CD4-positive, alpha-beta T cell treated with Interleukin-1 beta for 1 hour (primary cell): Measurements from ENCODE around the gene FBXL3.
A peak's percentile ranks its signal among the peaks of the same experiment; 100 is the strongest.

Experiments
- DNase-seq, 2 donors: peaks; one replicate each; pipeline ENCODE4 v3.0.0-alpha.2; 2020 to 2022

The FBXL3 gene

DNA sequence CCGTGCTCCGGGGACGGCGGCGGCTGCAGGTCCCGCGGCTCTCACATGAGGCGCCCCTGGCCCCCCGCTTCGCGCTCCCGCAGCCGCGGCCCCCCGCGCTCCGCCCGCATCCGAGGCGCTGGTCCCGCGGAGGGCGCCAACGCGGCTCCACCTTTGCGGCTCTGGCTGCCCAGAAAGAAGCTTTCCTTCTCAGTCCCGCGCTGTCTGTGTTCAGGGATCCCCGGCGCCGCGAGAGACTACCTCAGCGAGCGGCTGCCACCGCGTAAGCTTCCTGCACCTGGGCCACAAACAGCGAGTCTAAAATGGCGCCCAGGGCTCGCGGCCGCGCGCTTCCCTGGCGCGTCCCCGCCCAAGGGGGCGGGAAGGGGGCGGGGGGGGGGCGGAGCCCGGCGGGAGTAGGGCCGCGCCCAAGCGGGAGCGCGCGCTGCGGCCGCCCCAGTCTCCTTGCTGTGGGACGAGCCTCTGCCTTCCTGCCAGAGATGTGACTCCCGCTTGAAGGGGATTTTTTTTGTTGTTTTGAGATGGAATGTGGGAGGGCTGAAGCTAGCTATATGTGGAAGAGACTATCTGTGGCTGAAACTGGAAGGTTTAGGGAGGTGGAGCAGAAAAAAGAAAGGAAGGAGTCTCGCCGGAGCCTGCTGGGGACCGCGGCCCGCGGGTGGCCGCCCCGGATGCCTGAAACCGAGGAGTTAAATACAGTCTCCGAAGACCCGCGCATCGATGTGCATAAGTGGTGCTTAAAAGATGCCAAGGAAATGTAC, at the start of gene FBXL3:
TSS of gene FBXL3 (minus strand) at position 299 of the 761 bp plus-strand sequence. CDS start 5,299 bp downstream, outside the sequence.
- peak; percentile 87 for DNase-seq

DNA sequence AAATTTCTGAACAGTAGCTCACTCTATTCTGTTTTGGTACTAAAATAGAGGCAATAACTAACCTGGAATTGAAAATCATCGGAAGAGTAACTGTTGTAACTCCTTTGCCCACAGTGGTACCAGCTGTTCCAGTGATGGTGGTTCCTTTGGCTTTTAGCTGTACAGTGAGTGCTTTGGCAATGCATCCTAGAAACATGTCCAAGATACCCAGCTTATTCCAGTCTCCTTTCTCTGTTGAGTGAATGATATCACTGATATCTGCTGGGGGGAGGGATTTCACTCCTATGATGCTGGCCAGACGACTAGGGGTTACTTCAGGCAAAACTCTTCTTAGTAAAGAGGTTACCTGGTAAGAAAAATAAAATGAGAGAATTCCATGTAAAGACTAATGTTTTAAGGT, 40.6 kb upstream of the FBXL3 start:
- no peak for DNase-seq

GRCh38 chr13:77065461-77066147, 38.6 kb upstream of the FBXL3 start:
- DNase-seq = no peak

GRCh38 chr13:77062097-77062496, 35.1 kb upstream of the FBXL3 start:
- DNase-seq = no peak

DNA sequence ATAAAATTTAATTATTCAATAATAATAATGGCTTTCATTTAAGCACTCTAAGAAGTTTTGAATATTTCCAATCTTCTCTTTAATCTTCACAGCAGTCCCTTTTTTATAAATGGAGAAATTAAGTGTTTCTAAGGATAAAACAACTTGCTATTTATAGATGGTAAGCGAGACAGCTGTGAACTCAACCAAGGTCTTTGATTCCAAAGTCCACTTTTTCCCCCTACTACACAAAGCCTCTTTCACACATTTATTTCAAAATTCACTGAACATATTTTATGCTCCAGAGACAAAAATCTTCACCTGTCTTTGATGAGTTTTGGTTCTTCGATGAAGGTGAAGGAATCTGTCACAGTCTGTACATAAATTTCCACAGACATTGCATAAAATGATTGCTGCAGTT, 34.4 kb upstream of the FBXL3 start:
- DNase-seq = no peak

DNA sequence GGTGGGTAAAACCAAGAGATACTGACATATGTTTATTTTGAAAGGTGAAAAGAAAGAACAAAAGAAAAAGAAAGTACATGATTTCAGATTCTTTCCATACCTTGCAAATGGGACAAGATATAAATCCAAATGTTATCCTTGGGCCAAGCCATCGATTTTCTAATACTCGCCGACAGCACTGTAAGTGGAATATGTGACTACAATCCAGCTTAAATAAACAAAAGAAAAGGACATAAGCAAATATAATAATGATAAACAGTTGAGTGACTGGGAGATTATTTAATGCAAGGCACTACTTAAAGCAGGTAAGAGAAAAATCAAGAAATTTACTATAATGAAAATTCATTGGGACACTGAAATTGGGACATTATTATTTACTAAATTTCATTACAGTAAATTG, 29.9 kb upstream of the FBXL3 start:
- DNase-seq = no peak

DNA sequence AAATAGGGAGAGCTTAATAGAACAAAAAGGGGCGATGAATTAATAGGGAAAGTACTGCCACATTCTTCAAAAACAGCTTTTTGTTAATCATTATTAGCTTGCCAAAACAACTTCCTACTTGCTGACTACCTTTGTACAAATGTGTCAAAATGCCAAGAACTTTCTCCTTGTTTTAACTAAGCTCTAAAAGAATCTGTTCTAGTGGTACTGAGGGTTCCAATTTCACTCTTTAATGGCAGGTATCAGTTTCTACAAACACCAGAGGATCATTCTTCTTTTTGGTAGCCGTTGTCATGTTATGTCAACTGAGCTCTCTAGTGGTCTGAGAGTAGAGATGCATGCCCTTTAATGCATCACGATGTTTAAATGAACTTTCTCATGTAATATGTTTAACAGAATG, 29.4 kb upstream of the FBXL3 start:
- no peak for DNase-seq

DNA sequence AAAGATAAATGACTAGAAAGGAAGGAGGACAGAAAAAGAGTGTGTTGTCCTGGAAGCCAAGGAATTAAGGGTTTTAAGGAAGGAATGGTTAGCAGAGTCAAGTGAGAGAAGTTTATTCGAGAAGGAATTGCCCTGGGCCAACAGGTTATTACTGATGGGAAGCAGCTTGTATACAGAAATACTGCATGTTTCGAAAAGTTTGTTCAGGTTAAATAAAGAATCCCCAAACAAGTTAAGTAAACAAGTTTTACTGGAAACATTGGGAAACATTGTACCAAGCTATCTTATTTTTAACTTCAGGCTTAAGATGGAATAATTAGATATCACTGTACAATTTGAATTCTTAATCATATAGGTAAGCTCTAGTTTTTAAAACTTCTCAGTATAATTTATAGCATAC, 28.2 kb upstream of the FBXL3 start:
- no peak for DNase-seq

DNA sequence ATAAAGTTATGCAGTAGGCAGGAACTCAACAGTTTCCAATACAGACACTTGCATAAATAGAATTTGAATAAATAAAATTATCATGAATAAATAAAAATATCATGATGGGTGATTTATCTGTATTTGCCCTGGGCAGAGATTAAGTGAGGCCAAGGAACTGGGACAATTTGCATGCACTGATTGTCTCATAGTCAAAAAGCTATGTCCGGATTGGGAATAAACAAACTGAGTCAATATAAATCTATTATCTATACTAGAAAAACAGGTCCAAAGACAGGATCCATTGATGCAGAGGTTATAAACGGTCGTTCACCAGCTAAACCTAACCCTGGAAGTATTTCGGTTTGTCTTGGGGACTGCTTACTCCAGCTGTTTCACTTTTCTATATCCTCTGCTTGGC, 26.2 kb upstream of the FBXL3 start:
- no peak for DNase-seq

DNA sequence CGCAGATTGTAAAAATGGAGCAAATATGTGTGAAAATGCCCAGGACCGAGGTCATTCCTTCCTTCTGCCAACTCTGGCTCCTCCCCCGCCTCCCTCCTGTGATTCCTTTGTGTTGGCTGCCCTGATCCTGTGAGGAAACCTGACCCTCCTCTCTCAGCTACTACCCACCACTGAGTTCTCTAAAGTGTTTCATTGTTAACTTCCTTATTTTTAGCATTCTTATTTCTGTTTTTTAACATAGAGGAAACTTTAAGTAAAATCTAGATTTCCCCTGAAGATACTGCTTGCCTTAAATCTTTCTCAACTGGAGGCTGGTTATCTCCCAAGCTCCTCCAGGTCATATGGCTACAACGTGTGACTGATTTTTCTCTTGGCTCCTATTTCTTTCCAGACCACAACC, 21.7 kb upstream of the FBXL3 start:
- DNase-seq = no peak

DNA sequence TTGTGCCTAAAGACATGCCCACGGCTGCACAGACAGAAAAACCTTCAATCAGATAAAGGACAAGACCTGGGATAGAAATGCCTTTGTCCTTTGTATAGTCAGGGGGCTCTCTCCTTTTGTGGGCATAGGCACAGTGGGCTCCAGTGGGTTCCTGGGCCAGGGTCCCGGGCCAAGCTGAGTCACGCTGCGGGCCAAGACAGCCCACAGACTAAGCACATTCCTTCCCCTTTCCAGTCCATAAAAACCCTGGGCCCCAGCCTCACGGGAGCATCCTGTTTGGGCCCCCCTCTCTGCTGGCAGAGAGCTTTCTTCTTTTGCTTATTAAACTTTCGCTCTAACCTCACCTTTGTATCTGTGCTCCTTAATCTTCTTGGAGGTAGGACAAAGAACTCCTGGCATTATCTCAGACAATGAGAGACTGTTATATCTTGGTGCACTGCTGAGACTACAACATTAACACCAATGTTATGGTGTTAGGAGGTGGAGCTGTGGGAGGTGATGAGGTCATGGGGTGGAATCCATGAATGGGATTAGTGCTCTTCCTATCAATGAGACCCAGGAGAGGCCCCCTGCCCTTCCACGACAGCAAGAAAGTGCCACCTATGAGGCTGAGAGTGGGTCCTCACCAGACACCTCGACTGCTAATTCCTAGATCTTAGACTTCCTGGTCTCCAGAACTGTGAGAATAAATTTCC, 20.8 kb upstream of the FBXL3 start:
- DNase-seq = no peak

DNA sequence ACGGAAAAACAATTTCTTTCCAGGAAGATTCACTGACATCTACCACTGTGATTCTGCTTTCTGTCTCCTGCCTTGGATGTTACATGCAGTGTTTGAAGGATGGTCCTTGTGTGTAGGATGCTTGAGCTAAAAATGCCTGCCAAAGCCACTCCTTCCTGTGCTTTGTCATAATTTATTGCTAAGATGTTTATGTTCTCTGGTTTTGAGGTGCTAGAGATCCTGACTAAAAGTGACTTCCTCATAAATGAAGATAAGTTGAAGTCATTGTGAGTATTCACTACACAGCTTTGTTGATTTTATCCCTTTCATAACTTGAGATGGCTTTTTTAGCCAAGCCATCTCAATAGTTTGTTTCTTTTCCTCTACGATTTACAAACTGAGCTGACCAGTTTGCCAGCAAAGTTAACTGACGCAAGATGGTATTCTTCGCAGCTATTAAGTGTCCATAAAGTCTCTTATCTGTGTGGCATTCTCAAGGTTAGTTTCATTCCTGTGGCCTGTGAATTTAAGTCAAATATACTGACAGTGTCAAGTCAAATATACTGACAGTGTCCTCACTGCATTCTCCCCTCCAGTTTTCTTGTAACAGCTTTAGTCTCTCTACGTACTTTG, 15.7 kb upstream of the FBXL3 start:
- DNase-seq = no peak

DNA sequence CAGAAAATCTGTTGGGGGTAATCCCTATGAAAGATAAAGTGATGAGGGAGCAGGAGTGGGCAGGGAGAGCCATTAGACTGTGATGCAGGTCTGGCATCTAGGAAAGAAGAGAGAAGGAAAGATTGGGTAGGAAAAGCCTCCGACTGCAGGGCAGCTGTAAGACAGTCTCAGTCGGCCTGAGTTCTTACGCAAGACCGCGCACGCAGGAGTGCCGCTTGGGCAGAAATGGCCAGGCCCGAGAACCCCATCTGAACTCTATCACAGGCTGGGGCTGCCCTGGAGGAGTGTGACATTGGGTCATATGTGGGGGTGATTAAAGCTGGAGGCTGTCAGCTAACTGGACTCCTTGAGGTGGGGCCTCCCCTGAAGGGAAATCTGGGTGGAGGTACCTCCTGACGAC, 13.9 kb upstream of the FBXL3 start:
- DNase-seq = no peak

DNA sequence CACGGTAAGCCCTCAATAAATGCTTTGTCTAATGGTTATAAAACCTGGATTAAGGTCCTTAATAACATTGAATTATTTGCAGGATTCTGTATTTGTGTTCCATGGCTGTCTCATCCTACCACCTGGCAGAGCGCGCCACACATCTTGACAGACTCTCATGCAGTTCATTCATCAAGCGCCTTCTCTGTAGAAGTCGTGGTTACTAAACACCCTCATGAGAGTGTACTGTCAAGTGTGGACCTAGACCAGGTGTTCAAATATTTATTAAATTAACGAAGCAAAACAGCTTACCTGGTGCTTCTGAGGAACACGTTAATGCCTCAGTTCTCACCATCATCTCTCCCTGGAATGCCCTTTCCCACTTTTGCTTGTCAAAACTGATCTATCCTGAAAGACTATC, 13.1 kb upstream of the FBXL3 start:
- DNase-seq = no peak

DNA sequence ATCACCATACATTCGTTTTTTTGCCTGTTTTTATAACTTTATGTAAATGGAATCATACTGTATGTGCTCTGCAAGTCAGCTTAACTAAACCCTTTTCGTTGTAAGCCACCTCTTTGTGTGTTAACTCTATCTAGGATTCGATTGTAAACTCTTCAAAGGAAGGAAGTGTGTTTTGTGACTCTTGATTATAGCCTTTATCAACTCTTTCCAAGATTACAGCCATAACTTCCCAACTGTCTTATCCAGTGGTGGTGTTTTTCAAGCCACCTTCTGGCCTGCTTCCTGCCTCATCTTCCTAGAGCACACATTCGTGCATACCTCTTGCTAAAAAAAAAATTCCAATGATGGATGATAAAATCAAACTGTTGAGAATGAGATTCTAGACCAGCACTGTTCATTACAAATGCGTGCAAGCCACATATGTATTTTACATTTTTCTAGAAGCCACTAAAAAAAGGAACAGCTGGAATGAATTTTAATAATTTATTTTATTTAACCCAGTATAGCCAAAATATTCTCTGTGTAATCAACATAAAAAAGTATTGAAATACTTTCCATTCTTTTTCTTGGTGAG, 12.0 kb upstream of the FBXL3 start:
- DNase-seq = no peak

DNA sequence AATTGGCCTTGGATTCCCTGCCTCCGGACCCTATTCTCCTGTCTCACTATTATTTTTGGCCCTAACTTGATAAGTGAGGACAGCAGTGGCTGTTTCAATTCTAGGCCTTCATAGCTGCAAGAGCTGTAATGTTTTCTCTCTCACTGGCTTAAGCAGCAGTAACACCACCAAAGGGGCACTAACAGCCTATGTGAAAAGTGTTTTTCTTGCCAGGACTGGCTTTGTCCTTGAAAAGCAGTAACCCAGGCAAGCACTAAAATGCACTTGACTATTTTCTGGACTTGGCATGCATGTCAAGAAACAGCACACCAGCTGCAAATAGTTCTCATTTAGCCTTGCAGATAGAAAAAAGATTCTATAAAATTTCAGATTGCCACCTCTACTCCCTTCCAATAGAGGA, 9.3 kb upstream of the FBXL3 start:
- DNase-seq = no peak

- DNase-seq = no peak
Measured at GRCh38 chr13:77034881-77035280, 7.9 kb upstream of the FBXL3 start.

DNA sequence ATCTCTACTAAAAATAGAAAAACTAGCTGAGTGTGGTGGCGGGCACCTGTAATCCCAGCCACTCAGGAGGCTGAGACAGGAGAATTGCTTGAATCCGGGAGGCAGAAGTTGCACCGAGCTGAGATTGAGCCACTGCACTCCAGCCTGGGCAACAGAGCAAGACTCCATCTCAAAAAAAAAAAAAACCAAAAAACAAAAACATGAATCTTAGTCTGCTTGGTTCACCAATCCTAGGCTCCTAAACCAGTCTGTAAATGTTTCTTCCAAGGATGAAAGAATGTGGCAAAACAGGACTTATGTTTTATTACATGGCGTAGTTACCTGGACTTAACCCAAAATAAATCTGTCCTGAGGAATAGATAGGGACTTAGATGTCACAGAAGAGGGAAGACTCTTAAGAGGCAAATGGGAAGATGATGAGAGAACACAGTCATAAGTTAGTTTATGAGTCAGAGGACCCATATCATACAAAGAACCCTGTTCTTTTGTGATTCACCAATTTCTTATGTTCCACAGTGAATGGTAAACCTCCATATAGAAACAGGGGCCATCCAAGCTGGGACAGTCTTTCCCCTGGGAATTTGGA, 6.9 kb upstream of the FBXL3 start:
- DNase-seq = no peak

GRCh38 chr13:77031656-77032243, 4.8 kb upstream of the FBXL3 start:
- DNase-seq = no peak

- no peak for DNase-seq
Measured at GRCh38 chr13:77029436-77029835, 2.5 kb upstream of the FBXL3 start.

GRCh38 chr13:77028202-77028601, 1.2 kb upstream of the FBXL3 start:
- DNase-seq = no peak

DNA sequence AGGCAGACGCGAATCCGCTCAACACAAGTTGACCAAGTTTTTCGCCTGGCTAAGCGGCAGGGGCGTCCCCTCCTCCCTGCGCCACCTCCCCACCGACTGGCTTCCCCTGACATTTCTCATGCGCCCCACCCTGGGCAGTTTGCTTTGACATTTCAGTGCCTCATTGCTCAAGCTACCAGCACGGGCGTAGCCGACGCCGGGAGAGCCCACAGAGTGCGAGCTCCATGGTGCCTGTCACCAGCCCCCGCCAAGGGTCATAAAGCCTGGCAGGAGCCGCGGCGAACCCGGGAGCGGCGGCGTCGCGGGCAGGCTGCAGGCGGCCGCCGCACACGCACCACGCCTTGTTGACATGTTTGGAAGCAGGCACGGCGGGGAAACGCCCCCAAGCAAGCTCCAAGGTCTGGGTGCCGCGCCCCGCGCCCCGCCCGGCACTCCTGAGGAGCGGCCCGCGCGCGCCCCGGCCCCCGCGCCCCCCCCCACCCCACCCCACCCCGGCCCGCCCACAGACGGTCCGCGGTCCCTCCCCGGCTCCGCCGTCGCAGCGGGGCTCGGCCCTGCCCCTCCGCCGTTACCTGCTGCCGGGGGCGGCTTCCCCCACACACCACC, 601 bp downstream of the FBXL3 start:
- peak; percentile 82 to 83 for DNase-seq
